ENCODE results near the gene PIM2. TPM values are rescaled to one million over a fixed set of nuclear protein-coding genes. Genes with fewer than 3 reads are reported as not detected.

The PIM2 gene
- total and polyA plus RNA-seq, 12 donors, result 3.8 to 14.1 (median 9.3) TPM

- intact Hi-C loops (cut with DNase I), result no loop called here
- TF ChIP-seq CTCF (IDR thresholded peaks at IDR 0.05) (peak; percentile 40 to 78 (median 63)), POLR2A (IDR thresholded peaks at IDR 0.05) (no peak)
- Histone ChIP-seq H3K9me3 (replicated peaks in 1 of 3) (no peaks in the 10 kb centered on the region), H3K4me1 (replicated peaks in 1 of 2) (peaks cover 0 to 8% of the 10 kb centered on the region in 2 donors), H3K27me3 (no peaks in the 10 kb centered on the region), H3K36me3 (replicated peaks in 1 of 2) (no peaks in the 10 kb centered on the region), H3K27ac (no peak overlapping the region), H3K4me3 (no peak overlapping the region)
- WGBS, 4 donors, result 44 to 56% (median 49%) methylated on average over 7 to 8 of the region's 8 CpGs
- peak; percentile 43 to 69 (median 63) for DNase-seq
Observed at GRCh38 chrX:48945517-48946348, 26.9 kb upstream of the PIM2 start.

GRCh38 chrX:48942895-48943294 lies 24.1 kb upstream of the PIM2 start:
- intact Hi-C loops (cut with DNase I), result no loop called here
- TF ChIP-seq POLR2A (IDR thresholded peaks at IDR 0.05) (no peak), CTCF (IDR thresholded peaks at IDR 0.05) (no peak)
- peaks cover 0 to 8% of the 10 kb centered on the region in 2 donors for H3K4me1 ChIP-seq (replicated peaks in 1 of 2)
- H3K27me3 ChIP-seq, result no peaks in the 10 kb centered on the region
- H3K9me3 ChIP-seq (replicated peaks in 1 of 3), result no peaks in the 10 kb centered on the region
- no peak overlapping the region for H3K27ac ChIP-seq
- no peak overlapping the region for H3K4me3 ChIP-seq
- WGBS, 4 donors, result 57 to 74% (median 70%) methylated on average over 1 to 2 of the region's 2 CpGs; no CpG with 5 or more reads in 1 of the 4 donors
- no peak for DNase-seq
- no peaks in the 10 kb centered on the region for H3K36me3 ChIP-seq (replicated peaks in 1 of 2)

DNA sequence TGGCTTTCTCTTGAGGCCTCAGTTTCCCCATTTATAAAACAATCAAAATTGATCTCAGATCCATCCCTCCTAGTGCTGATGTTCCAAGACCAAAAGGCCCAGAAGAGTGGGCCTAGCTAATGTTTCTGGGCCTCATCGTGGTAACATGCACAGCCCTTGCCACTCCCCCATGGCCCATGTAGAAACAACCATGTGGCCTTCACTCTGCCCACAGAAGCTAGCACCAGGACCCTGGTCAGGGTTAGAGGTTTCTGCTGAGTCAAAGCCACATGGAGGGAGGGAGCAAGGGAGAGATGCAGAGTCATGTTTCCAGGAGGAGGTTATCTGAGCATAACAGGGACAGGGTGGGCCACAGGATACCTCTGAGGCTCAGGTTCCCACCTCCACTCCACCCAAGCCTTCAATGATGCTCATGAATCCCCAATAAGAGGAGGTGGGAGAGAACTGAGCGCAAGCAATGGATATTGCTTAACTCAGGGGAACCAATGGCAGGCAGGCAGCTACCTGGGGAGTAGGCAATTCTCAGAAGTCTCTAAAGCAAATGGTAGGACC lies 21.7 kb upstream of the PIM2 start:
- Histone ChIP-seq H3K27me3 (no peaks in the 10 kb centered on the region), H3K4me1 (replicated peaks in 1 of 2) (peaks cover 0 to 21% of the 10 kb centered on the region in 2 donors), H3K27ac (peak overlapping the region in 1 of 5 donors; percentile 34), H3K36me3 (replicated peaks in 1 of 2) (no peaks in the 10 kb centered on the region), H3K4me3 (no peak overlapping the region), H3K9me3 (replicated peaks in 1 of 3) (no peaks in the 10 kb centered on the region)
- WGBS, 4 donors, result 61 to 100% (median 69%) methylated on average over 1 to 2 of the region's 2 CpGs
- intact Hi-C loops (cut with DNase I), result no loop called here
- DNase-seq, result no peak
- TF ChIP-seq POLR2A (IDR thresholded peaks at IDR 0.05) (no peak), CTCF (IDR thresholded peaks at IDR 0.05) (no peak)

DNA sequence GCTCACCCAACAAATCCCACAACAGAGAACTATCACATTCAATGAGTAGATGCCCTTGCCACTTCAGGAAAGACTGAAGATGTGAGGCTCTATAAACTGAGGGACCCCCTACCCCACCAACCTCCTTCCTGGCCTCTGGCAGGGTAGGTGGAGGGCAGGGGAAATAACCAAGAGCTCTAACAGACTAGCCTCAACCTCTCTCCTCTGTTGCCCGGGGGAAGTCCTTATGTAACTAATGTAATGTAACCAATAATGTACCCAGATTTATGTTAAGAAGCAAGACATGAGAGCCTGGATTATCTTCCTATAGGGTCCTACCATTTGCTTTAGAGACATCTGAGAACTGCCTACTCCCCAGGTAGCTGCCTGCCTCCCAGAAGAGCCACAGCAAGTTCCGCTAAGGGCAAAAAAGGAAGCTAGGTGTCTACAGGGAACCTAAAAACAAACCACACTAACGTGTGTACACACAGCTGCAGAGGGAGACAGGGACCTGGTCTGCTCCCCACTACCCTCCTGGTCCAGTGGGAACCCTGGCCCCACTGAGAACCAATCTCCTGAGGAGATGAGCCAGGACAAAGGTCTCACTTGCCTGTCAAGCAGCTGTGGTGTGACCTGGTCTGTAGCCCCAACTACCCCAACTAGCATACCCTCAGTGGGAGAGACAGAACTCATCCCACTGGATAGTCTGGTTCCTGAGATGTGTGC lies 20.9 kb upstream of the PIM2 start:
- intact Hi-C loops (cut with DNase I), result no loop called here
- Histone ChIP-seq H3K36me3 (replicated peaks in 1 of 2) (peaks cover 0 to under 1% of the 10 kb centered on the region in 2 donors), H3K4me1 (replicated peaks in 1 of 2) (peaks cover 0 to 21% of the 10 kb centered on the region in 2 donors), H3K9me3 (replicated peaks in 1 of 3) (no peaks in the 10 kb centered on the region), H3K27ac (no peak overlapping the region), H3K27me3 (no peaks in the 10 kb centered on the region), H3K4me3 (no peak overlapping the region)
- 66 to 70% (median 68%) methylated on average over 3 of the region's 3 CpGs; no CpG with 5 or more reads in 1 of the 4 donors for WGBS, 4 donors
- DNase-seq, result no peak
- TF ChIP-seq POLR2A (IDR thresholded peaks at IDR 0.05) (no peak), CTCF (IDR thresholded peaks at IDR 0.05) (no peak)
